Chondrocyte (in vitro differentiated cells): ENCODE results near the gene SPAAR. TPM values are rescaled to one million over a fixed set of nuclear protein-coding genes. Genes with fewer than 3 reads are reported as not detected.
"Not testable (repeated sequence)": the region's sequence is repeated elsewhere in the genome, so short reads cannot be mapped to it uniquely, and the experiment has no call there.

Experiments
- DNase-seq: peaks from one replicate; pipeline ENCODE4 v3.0.0; 2021; ENCODE audit warnings: mixed read lengths, low spot score
- H3K27ac Mint-ChIP-seq: one replicate; pipeline ENCODE4 v1.8.0; 2021; ENCODE audit warnings: mild to moderate bottlenecking, moderate library complexity, mixed read lengths; ENCODE audit not compliant: unreplicated experiment
- H3K27me3 Mint-ChIP-seq: 2 replicates; pipeline ENCODE4 v1.8.0; 2021; ENCODE audit warnings: low read depth, mixed read lengths
- H3K36me3 Mint-ChIP-seq: 2 replicates; pipeline ENCODE4 v1.8.0; 2021; ENCODE audit warnings: low read depth, mixed read lengths
- H3K4me1 Mint-ChIP-seq: 2 replicates; pipeline ENCODE4 v1.8.0; 2021; ENCODE audit warnings: low read depth, mild to moderate bottlenecking, mixed read lengths
- H3K4me3 Mint-ChIP-seq: one replicate; pipeline ENCODE4 v1.8.0; 2021; ENCODE audit warnings: mild to moderate bottlenecking, moderate library complexity, mixed read lengths; ENCODE audit not compliant: unreplicated experiment
- H3K9me3 Mint-ChIP-seq: 2 replicates; pipeline ENCODE4 v1.8.0; 2021; ENCODE audit warnings: low read depth, mixed read lengths
- CTCF ChIP-seq: fragments of 200-600 bp; sonication (generic); IDR thresholded peaks from 2 replicates; pipeline ENCODE4 v1.5.0; 2021; ENCODE audit warnings: antibody characterized with exemption, mild to moderate bottlenecking, moderate library complexity
- total RNA-seq: library from RNA; stranded (reverse); gene quantifications from 3 replicates; pipeline ENCODE4 v1.2.1, GENCODE V29; 2021

Gene SPAAR
- total RNA-seq, 1 donor from 2014 or later, result 0.70 TPM

GRCh38 chr9:35911690-35912089, 2.4 kb downstream of the SPAAR start:
- Mint-ChIP-seq H3K4me1 (peaks cover 57% of the 10 kb centered on the region), H3K27me3 (no peaks in the 10 kb centered on the region), H3K4me3 (no peak overlapping the region), H3K36me3 (no peaks in the 10 kb centered on the region), H3K27ac (no peak overlapping the region), H3K9me3 (no peaks in the 10 kb centered on the region)
- TF ChIP-seq CTCF, result no peak
- no peak for DNase-seq

- DNase-seq, result no peak
- Mint-ChIP-seq H3K27me3 (no peaks in the 10 kb centered on the region), H3K36me3 (no peaks in the 10 kb centered on the region), H3K4me3 (no peak overlapping the region), H3K27ac (no peak overlapping the region), H3K4me1 (peaks cover 48% of the 10 kb centered on the region), H3K9me3 (no peaks in the 10 kb centered on the region)
- no peak for TF ChIP-seq CTCF
Observed at GRCh38 chr9:35912791-35913400, 3.6 kb downstream of the SPAAR start.

- H3K4me3 Mint-ChIP-seq, H3K27ac Mint-ChIP-seq, DNase-seq, H3K27me3 Mint-ChIP-seq, H3K9me3 Mint-ChIP-seq, H3K36me3 Mint-ChIP-seq: not testable (repeated sequence)
- H3K4me1 Mint-ChIP-seq, result peaks cover 46% of the 10 kb centered on the region
Observed at GRCh38 chr9:35913429-35913828, 4.1 kb downstream of the SPAAR start.

GRCh38 chr9:35914301-35914807, 5.1 kb downstream of the SPAAR start:
- no peak for DNase-seq
- Mint-ChIP-seq H3K4me3 (no peak overlapping the region), H3K27ac (no peak overlapping the region)

GRCh38 chr9:35915681-35916294, 6.5 kb downstream of the SPAAR start:
- Mint-ChIP-seq H3K36me3 (no peaks in the 10 kb centered on the region), H3K4me1 (peaks cover 44% of the 10 kb centered on the region), H3K9me3 (no peaks in the 10 kb centered on the region), H3K27ac (no peak overlapping the region), H3K27me3 (no peaks in the 10 kb centered on the region), H3K4me3 (no peak overlapping the region)
- no peak for TF ChIP-seq CTCF
- DNase-seq, result no peak

More at GRCh38 chr9:35914301-35914807, 5.1 kb downstream of the SPAAR start:
- Mint-ChIP-seq H3K36me3 (no peaks in the 10 kb centered on the region), H3K4me1 (peaks cover 46% of the 10 kb centered on the region), H3K27me3 (no peaks in the 10 kb centered on the region), H3K9me3 (no peaks in the 10 kb centered on the region)
- no peak for TF ChIP-seq CTCF
